ENCODE measurements around the gene PLPP4. TPM values are rescaled to one million over a fixed set of nuclear protein-coding genes. Genes with fewer than 3 reads are reported as not detected.

Gene PLPP4
- total RNA-seq, 1 experiment from 2014 or later: not detected

DNA sequence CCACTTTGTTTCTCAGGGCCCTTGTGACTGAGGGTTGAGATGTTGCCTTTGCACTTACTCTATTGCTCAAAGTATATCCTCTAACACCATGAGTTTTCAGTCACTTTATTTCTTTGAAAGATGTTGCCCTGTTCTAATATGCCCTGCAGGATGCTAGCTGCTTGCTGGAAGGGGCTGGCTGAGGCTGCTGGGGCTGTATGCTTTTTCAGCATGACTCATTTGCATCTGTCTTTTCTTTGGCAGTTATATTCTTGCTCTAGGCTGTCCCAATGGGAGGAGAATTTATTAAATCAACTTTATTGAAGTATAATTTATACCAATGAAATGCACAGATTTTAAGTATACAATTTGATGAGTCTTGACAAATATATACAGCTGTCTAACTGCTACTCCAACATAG, 157.7 kb downstream of the PLPP4 start:
- DNase-seq (ENCODE audit: low spot score): no peak
- no peaks in the 10 kb centered on the region for H3K27me3 ChIP-seq (replicated peaks; ENCODE audit: insufficient read depth, low read depth, low read length, poor library complexity)
- H3K4me3 ChIP-seq (ENCODE audit: low read depth, low read length, poor library complexity, severe bottlenecking): no peak overlapping the region
- no peaks in the 10 kb centered on the region for H3K36me3 ChIP-seq (ENCODE audit: insufficient read depth, low read length, poor library complexity, severe bottlenecking)
- no peak for TF ChIP-seq EZH2 (IDR thresholded peaks at IDR 0.05; ENCODE audit: borderline replicate concordance, low read depth, low read length, poor library complexity, severe bottlenecking)
- TF ChIP-seq, protein P1, sequence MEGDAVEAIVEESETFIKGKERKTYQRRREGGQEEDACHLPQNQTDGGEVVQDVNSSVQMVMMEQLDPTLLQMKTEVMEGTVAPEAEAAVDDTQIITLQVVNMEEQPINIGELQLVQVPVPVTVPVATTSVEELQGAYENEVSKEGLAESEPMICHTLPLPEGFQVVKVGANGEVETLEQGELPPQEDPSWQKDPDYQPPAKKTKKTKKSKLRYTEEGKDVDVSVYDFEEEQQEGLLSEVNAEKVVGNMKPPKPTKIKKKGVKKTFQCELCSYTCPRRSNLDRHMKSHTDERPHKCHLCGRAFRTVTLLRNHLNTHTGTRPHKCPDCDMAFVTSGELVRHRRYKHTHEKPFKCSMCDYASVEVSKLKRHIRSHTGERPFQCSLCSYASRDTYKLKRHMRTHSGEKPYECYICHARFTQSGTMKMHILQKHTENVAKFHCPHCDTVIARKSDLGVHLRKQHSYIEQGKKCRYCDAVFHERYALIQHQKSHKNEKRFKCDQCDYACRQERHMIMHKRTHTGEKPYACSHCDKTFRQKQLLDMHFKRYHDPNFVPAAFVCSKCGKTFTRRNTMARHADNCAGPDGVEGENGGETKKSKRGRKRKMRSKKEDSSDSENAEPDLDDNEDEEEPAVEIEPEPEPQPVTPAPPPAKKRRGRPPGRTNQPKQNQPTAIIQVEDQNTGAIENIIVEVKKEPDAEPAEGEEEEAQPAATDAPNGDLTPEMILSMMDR (conservative IDR thresholded peaks at IDR 0.05; ENCODE audit: low read depth, low read length): no peak
- no TSS peak for BruUV-seq (replicated peaks)
- H3K9me3 ChIP-seq (ENCODE audit: low read depth, low read length, poor library complexity, severe bottlenecking): peaks cover 6% of the 10 kb centered on the region
- H3K27ac ChIP-seq (ENCODE audit: low read depth, low read length, poor library complexity, severe bottlenecking): no peak overlapping the region
- H3K4me1 ChIP-seq (ENCODE audit: insufficient read depth, low read length, poor library complexity, severe bottlenecking): no peaks in the 10 kb centered on the region
- POLR2A ChIA-PET (ENCODE audit: low non-redundant PET): no interaction called here
- intact Hi-C loops (cut with micrococcal nuclease; ENCODE audit: unreplicated experiment): no loop called here
- CTCF ChIA-PET: no interaction called here

DNA sequence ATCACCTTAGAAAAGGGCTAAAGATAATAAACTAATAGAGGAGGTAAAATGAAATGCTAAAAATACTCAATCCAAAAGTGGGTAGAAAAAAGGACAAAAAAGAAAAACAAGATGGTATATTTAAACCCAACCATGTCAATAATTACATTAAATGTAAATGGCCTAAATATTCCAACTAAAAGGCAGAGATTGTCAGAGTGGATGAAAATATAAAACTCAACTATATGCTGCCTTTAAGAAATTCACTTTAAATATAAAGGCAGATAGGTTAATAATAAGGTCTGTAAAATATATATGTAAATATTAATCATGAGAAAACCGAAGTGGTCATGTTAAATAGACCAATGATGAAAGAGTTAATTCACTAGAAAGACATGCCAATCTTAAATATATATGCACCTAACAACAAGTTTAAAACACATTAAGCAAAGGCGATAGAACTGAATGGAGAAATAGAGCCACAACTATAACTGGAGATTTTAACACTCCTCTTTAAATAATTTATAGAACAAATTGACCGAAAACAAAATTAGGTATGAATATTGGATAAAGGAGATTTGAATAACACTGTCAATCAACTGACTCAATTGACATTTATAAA, 159.4 kb downstream of the PLPP4 start:
- Histone ChIP-seq H3K9me3 (ENCODE audit: low read depth, low read length, poor library complexity, severe bottlenecking) (peaks cover 6% of the 10 kb centered on the region), H3K36me3 (ENCODE audit: insufficient read depth, low read length, poor library complexity, severe bottlenecking) (no peaks in the 10 kb centered on the region), H3K27ac (ENCODE audit: low read depth, low read length, poor library complexity, severe bottlenecking) (no peak overlapping the region), H3K27me3 (replicated peaks; ENCODE audit: insufficient read depth, low read depth, low read length, poor library complexity) (no peaks in the 10 kb centered on the region), H3K4me1 (ENCODE audit: insufficient read depth, low read length, poor library complexity, severe bottlenecking) (no peaks in the 10 kb centered on the region), H3K4me3 (ENCODE audit: low read depth, low read length, poor library complexity, severe bottlenecking) (no peak overlapping the region)
- CTCF ChIA-PET: no interaction called here
- DNase-seq (ENCODE audit: low spot score): no peak
- BruUV-seq (replicated peaks): no TSS peak
- POLR2A ChIA-PET (ENCODE audit: low non-redundant PET): no interaction called here
- intact Hi-C loops (cut with micrococcal nuclease; ENCODE audit: unreplicated experiment): no loop called here
- TF ChIP-seq, protein P1 (conservative IDR thresholded peaks at IDR 0.05; ENCODE audit: low read depth, low read length): no peak
- no peak for TF ChIP-seq EZH2 (IDR thresholded peaks at IDR 0.05; ENCODE audit: borderline replicate concordance, low read depth, low read length, poor library complexity, severe bottlenecking)

DNA sequence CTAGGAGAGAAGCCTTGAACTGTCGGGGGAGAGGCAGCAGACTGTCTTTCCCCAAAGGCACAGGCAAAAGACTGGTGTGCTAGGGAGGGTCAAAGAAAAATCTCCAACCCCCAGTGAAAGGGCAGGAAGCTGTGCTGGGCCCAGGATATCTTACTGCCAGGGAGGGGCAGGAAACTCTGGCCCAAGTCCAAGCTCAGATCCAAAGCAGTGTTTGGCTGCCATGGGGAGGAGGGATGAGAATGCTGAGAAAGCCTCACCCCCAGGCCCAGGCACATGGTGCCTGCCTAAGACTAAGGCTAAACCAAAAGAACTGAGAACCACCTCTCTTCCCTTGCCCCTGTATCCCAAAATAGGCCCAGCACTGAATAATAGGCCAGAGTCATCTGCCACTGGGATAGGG, 171.2 kb downstream of the PLPP4 start:
- DNase-seq (ENCODE audit: low spot score): no peak
- Histone ChIP-seq H3K9me3 (ENCODE audit: low read depth, low read length, poor library complexity, severe bottlenecking) (no peaks in the 10 kb centered on the region), H3K4me3 (ENCODE audit: low read depth, low read length, poor library complexity, severe bottlenecking) (no peak overlapping the region), H3K4me1 (ENCODE audit: insufficient read depth, low read length, poor library complexity, severe bottlenecking) (no peaks in the 10 kb centered on the region), H3K27ac (ENCODE audit: low read depth, low read length, poor library complexity, severe bottlenecking) (no peak overlapping the region), H3K27me3 (replicated peaks; ENCODE audit: insufficient read depth, low read depth, low read length, poor library complexity) (peaks cover 38% of the 10 kb centered on the region), H3K36me3 (ENCODE audit: insufficient read depth, low read length, poor library complexity, severe bottlenecking) (no peaks in the 10 kb centered on the region)
- ChIA-PET POLR2A (ENCODE audit: low non-redundant PET) (no interaction called here), CTCF (no interaction called here)
- intact Hi-C loops (cut with micrococcal nuclease; ENCODE audit: unreplicated experiment): no loop called here
- TF ChIP-seq EZH2 (IDR thresholded peaks at IDR 0.05; ENCODE audit: borderline replicate concordance, low read depth, low read length, poor library complexity, severe bottlenecking): no peak
- TF ChIP-seq, protein P1 (conservative IDR thresholded peaks at IDR 0.05; ENCODE audit: low read depth, low read length): no peak
- no TSS peak for BruUV-seq (replicated peaks)
